Bronchial epithelial cell (primary cell): Measurements from ENCODE around the gene HAUS7. TPM values are rescaled to one million over a fixed set of nuclear protein-coding genes. Genes with fewer than 3 reads are reported as not detected.
A peak's percentile ranks its signal among the peaks of the same experiment; 100 is the strongest.

Experiments
- DNase-seq: peaks from one replicate; pipeline ENCODE4 v3.0.0-alpha.2; 2010; ENCODE audit warnings: low read depth
- FAIRE-seq: peaks from 2 replicates; lab custom pipeline; 2011; peaks lifted over from hg19 to GRCh38; lab: Jason Lieb, UNC
- H3K27me3 ChIP-seq: 2 replicates; pipeline ENCODE4 v1.5.1; 2011; ENCODE audit warnings: low read length; ENCODE audit not compliant: control insufficient read depth, insufficient read depth
- H3K36me3 ChIP-seq: 2 replicates; pipeline ENCODE4 v1.5.1; 2011; ENCODE audit warnings: low read length; ENCODE audit not compliant: control insufficient read depth, insufficient read depth
- H3K4me3 ChIP-seq: 2 replicates; pipeline ENCODE4 v1.5.1; 2011; ENCODE audit warnings: mild to moderate bottlenecking, low read depth, low read length, control low read depth
- CTCF ChIP-seq: IDR thresholded peaks from 2 replicates; pipeline ENCODE4 v1.5.1; 2011; ENCODE audit warnings: mild to moderate bottlenecking, moderate library complexity, low read length, control low read depth, inconsistent platforms; ENCODE audit not compliant: insufficient read depth, severe bottlenecking
- total RNA-seq: library from RNA; depleted of rRNA; stranded (reverse); fragments of >200 nt; gene quantifications from 2 replicates; pipeline ENCODE4 v1.2.1, GENCODE V29; 2014

The HAUS7 gene
- total RNA-seq, 1 donor from 2014 or later, result 7.4 TPM

DNA sequence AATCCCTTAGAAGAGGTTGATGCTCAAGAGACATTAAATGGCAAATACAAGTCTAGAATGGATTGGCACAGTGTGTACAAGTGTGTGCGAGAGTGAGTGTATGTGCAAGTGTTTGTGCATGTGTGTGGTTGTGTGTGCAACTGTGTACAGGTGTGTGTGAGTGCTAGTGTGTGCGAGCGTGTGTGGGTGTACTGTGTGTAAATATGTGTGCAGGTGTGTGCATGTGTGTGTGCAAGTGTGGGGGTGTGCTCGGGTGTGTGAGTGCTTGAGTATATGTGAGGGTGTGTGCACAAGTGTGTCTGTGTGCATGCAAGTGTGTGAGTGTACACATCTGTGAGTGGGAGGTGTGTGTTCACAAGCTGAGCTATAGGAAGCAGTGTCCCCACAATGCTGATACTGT is 30.4 kb downstream of the HAUS7 start:
- DNase-seq, result no peak
- Histone ChIP-seq H3K36me3 (no peaks in the 10 kb centered on the region), H3K4me3 (no peak overlapping the region), H3K27me3 (no peaks in the 10 kb centered on the region)
- peak; percentile 97 for FAIRE-seq
- TF ChIP-seq CTCF, result no peak

DNA sequence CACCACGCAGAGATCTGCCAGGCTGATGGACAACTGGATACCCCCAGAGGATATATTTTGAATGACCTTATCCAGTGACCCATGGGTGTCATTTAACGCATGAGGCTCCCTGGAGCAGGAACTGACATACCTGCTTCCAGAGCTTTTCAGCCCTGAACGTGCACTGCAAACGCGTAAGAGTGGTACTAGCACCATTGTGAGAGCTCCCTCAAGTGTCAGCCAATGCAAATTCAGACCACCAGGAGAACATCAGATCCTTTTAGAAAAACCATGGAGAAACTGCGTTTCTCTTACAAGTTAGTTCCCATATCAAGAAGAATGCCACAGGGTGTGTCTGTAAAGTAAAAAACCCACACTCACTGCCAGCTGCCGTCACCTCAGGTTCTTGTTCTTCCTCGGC is 31.8 kb downstream of the HAUS7 start:
- no peaks in the 10 kb centered on the region for H3K27me3 ChIP-seq
- no peak overlapping the region for H3K4me3 ChIP-seq
- H3K36me3 ChIP-seq, result no peaks in the 10 kb centered on the region
- peak; percentile 2 for TF ChIP-seq CTCF
- no peak for FAIRE-seq
- peak; percentile 11 for DNase-seq

DNA sequence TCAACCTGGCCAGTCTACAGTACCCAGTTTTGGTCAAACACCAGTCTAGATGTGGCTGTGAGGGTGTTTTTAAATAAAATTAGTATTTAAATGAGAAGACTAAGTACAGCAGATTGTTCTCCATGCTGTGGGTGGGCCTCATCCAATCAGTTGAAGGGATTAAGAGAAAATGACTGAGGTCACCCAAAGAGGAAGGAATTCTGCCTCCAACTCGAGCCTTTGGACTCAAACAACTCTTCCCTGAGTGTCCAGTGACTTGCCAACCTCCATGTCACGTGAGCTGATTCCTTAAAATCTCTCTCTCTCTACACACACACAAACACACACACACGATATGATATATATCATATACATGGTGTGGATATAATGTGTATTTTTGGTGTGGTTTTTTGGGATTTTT is 34.5 kb downstream of the HAUS7 start:
- Histone ChIP-seq H3K27me3 (no peaks in the 10 kb centered on the region), H3K4me3 (no peak overlapping the region), H3K36me3 (no peaks in the 10 kb centered on the region)
- no peak for TF ChIP-seq CTCF
- no peak for FAIRE-seq
- DNase-seq, result no peak

DNA sequence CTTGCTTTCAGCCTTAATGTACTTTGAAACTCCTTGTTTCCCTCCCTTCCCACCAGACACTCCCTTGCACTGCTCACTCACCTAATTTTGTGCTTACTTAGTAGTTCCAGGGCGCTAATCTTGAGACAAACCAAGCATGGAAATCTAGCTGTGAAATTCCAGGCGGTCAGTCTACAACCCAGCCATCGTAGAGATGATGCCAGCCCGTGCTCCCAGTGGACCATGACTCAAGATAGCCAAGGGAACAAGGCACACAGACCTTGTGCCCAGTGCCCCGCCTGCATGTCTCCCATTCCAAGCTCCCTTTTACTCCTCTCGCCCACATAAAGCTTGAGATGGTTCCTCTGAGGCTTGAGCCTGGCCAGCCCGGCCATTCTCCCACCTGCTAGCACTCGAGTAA is 35.6 kb downstream of the HAUS7 start:
- H3K36me3 ChIP-seq, result no peaks in the 10 kb centered on the region
- DNase-seq, result no peak
- FAIRE-seq, result no peak
- TF ChIP-seq CTCF, result no peak
- H3K27me3 ChIP-seq, result no peaks in the 10 kb centered on the region
- H3K4me3 ChIP-seq, result no peak overlapping the region

- FAIRE-seq (no peak), DNase-seq (no peak)
- H3K27me3 ChIP-seq, result no peaks in the 10 kb centered on the region
- TF ChIP-seq CTCF, result no peak
- no peak overlapping the region for H3K4me3 ChIP-seq
- no peaks in the 10 kb centered on the region for H3K36me3 ChIP-seq
Observed at GRCh38 chrX:153433781-153434285, 36.5 kb downstream of the HAUS7 start.

DNA sequence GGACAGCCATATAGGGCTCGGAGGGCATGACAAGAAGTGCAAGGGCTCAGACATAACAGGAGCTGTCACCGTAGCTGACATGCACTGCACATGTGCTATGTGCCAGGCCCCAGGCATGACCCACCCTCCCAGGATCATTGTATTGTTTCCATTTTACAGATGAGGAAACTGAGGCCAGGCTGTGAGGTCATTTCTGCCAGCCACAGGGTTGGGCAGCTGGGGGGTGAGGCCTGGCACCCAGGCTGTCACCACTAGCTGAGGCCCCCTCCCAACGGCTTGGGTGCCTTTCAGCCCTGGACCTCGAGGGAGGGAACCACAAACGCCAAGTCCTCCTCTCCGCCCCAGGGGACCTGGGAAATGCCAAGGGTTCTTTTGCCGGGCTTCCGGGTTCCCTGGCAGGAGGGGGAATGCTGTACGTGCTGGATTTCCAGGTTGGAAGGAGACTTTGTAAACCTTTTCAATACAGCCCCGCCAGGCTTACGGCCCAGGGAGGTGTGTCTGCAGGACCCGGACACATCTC is 37.2 kb downstream of the HAUS7 start:
- TF ChIP-seq CTCF, result no peak
- no peaks in the 10 kb centered on the region for H3K36me3 ChIP-seq
- DNase-seq (no peak), FAIRE-seq (peak; percentile 23)
- no peak overlapping the region for H3K4me3 ChIP-seq
- no peaks in the 10 kb centered on the region for H3K27me3 ChIP-seq
